IPS-NIHi11 (cell line): Measurements from ENCODE around the gene ZNF710.
A peak's percentile ranks its signal among the peaks of the same experiment; 100 is the strongest.

Experiments used
- DNase-seq: peaks from one replicate; pipeline ENCODE4 v3.0.0; 2012; ENCODE audit warnings: mixed read lengths, low spot score

ZNF710 gene

DNA sequence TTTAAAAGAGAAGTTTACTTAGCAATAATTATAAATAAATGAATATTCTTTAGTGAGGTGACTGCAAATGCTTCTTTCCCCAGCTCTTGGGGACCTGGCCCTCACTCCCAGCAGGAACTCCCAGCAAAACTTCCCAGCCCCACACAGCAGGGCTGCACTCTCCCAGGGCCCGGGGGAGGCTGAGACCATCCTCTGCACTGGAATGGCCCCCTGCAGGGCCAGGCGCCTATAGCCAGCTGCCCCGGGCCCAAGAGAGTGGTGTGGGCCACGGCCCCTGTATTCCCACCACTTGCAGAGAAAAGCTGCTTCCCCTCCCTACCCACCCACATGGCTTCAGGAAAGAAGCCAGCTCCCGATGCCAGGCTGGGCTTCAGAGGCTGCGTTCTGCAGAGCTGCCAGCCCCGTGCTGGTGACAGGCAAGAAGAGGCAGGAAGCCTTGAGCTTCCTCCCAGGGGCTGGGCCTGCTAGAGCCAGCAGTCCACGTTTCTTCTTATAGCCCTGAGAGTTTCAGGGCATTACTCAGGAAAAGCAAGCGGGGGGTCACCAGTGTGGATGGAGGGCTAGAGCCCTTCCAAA lies 81.1 kb downstream of the ZNF710 start:
- DNase-seq: peak; percentile 53

GRCh38 chr15:90083419-90083818 lies 82.3 kb downstream of the ZNF710 start:
- no peak for DNase-seq

DNA sequence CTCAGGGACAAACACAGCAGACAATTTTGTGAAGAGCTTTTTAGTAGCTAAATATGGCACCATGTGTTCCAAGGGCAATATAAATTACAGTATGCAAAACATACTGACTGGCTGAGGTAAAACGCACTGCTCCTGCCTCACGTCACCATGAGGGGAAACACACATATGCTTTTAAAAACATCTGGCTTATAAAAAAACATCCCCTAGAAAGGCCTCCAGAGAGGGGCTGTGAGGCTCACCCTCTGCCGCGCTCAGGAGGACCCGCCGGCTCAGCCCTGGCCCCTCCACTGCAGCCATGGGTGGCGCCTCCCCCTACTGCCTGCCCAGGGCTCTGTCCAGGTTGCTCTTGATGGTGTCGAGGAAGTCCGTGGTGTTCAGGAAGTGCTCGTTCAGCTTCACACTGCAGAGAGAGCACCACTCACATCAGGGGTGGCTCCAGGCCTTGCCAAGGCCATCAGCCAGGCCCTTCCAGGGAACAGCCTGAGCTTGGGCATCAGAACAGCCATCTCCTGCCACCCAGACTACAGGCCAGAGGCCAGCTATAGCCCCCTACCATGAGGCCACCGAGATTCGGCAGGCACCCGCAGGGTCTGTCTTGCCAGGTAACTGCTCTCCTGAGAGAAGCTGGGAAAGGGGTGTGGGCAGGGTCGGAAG lies 83.0 kb downstream of the ZNF710 start:
- DNase-seq: no peak

DNA sequence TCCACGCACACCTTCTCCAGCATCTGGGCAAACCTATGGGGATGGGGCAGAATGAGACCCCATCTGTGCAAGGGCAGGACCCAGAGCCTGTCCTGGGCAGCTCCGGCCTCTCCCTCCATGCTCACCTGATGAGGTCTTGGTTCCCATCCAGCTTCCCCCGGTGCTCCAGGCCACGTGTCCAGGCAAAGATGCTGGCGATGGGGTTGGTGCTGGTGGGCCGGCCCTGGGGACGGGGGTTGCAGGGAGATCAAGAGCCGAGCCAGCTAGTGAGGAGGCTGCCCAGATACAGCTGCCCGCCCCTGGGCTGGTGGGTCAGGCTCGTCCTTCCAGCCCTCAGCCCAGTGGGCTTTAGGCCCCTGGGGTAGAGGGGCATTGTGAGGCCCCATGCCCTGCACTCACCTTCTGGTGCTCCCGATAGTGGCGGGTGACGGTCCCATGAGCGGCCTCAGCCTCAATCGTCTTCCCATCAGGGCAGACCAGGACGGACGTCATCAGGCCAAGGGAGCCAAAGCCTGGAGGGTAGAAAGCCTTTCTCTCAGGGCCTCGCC lies 83.8 kb downstream of the ZNF710 start:
- no peak for DNase-seq

DNA sequence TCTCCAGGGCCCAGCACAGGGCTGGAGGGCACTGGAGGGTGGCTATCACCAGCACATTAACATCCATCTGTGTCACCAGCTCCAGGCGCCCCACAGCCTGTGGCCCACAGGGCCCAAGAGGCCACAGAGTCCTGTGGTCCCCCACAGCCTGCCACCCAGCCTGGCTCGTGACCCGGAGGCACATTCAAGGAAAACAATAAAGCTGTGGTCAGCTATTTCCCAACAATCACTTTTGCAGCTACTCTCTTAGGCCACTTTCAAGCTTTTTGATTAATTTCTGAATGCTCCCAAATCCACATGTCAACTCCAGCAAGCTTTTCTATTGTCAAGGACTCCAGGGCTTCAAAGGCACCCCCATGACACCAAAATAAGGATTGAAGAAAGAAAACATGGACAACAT lies 84.4 kb downstream of the ZNF710 start:
- no peak for DNase-seq

GRCh38 chr15:90086868-90087268 lies 85.7 kb downstream of the ZNF710 start:
- peak; percentile 67 for DNase-seq

GRCh38 chr15:90087454-90088154 lies 86.5 kb downstream of the ZNF710 start:
- DNase-seq: peak; percentile 80

DNA sequence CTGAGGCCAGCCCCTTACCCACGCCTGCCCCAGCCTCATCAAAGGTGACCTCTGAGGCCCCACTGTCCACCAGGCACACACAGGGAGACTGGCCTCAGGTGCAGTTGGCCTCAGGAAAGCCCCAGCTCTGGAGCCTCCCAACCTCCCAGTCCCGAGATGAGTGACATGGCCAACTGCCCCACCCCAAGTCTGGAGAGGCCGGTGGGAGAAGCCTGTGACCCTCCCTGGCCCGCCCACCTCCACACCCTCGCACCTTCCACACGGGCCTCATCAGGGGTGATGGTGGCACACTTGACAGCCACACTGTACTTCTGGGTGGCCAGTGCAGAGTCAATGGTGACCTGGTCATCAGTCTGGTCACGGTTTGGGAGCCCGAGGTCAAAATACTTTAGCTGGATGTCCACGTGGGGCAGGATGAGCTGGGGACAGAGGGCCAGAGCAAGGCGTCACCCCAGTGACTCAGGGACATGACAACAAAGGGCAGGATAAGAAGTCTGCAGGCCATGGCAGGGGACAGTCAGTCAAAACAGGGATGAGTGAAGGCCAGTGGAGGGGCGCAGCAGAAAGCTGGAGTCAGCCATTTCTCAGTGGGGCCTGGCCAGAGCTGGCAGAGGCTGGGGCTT lies 89.2 kb downstream of the ZNF710 start:
- no peak for DNase-seq

- no peak for DNase-seq
Measured at GRCh38 chr15:90091156-90091931, 90.2 kb downstream of the ZNF710 start.

GRCh38 chr15:90095521-90095959 lies 94.4 kb downstream of the ZNF710 start:
- peak; percentile 31 for DNase-seq

DNA sequence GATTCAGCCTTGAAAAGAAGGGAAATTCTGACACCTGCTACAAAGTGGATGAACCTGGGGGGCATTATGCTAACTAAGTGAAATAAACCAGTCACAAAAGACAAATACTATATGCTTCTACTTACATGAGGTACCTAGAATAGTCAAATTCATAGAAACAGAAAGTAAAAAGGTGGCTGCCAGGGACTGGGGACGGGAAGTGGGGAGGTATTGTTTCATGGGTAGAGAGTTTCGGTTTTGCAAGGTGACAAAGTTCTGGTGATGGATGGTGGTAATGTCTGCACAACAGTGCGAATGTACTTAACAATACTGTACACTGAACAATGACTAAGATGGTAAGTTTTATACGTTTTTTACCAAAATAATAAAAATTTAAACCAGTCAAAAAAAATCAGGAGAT lies 96.4 kb downstream of the ZNF710 start:
- no peak for DNase-seq

GRCh38 chr15:90099072-90099867 lies 98.1 kb downstream of the ZNF710 start:
- no peak for DNase-seq

DNA sequence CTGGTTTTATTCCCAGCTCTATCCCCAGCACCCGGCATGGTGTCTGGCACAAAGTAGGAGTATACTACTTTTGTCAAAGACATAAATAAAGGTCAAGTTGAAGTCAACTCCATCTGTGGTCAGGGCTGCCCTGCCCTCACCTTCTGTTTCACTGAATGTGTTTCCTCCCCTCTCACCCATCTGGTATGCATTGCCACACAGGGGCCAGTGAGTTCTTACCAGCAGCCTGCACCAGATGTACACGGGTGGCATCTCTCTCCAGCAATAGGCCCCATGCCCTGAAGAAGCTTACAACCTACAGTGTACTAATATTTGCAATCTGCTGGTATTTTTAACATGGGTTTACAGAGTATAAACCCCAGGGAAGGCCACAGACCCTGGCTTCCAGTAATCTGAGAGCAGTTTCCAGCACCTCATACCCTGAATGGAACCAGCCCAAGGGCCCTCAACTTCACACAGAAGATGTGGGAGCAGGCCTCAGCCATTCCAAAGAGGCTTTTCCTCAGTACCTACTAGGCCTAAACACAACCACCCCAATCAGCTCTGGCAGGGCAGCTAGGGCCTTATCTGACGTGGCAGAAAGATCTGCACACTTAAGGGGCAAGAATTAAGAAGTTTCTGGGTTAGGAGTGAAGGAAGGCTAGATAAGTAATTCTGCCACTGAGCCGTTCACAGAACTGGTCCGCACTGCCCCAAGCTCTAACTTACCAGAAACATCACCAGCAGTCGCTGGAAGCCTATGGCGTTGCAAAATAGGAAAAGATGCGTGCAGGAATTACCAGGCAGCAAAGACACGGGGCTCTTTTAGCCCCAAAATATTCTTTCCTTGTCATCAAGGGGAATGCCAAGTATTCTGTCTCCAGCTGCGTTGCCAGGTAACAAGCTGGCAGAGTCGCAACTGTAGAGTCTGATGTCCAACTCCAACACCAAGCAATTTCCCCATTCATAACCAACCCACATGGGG lies 99.0 kb downstream of the ZNF710 start:
- DNase-seq: no peak

DNA sequence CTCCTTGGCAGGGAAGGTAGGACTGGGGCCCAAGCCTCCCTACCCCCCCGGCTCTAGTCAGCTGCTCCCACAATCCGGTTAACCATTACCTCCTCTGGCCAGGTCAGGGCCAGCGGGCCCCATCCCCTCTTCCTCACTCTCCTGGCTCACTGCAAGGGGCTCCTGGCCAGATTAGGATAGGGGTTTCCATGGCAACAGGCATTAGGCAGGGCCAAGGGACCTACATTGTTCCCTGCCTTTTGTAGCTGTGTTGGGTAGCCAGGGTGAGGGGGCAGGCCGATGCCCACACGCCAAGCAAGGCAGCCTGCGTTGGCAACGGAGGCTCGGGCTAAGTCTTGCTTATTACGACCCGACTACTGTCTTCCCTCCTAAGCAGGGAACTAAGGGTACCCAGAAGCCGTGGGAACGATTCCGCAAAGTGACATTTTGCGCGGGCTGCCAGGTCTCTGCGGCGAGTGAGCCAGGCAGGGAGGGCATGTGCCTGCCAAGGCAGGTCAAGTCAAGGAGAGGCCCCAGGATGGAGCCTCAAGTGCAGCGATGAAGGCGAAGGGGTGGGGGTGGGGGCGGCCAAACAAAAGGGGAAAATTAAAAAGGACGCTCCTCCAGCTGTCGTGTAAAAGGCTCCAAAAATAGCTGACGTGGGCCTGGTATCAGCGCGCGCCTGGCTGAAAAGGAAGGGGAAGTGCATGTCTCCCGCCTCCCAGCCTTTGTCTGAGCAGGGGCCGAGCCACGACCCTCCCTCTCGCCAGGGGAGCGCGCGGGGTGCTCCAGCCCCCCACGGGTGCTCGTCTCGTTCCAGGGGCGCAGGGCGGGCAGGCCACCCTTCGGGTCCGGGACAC lies 100.2 kb downstream of the ZNF710 start:
- DNase-seq: peak; percentile 70

DNA sequence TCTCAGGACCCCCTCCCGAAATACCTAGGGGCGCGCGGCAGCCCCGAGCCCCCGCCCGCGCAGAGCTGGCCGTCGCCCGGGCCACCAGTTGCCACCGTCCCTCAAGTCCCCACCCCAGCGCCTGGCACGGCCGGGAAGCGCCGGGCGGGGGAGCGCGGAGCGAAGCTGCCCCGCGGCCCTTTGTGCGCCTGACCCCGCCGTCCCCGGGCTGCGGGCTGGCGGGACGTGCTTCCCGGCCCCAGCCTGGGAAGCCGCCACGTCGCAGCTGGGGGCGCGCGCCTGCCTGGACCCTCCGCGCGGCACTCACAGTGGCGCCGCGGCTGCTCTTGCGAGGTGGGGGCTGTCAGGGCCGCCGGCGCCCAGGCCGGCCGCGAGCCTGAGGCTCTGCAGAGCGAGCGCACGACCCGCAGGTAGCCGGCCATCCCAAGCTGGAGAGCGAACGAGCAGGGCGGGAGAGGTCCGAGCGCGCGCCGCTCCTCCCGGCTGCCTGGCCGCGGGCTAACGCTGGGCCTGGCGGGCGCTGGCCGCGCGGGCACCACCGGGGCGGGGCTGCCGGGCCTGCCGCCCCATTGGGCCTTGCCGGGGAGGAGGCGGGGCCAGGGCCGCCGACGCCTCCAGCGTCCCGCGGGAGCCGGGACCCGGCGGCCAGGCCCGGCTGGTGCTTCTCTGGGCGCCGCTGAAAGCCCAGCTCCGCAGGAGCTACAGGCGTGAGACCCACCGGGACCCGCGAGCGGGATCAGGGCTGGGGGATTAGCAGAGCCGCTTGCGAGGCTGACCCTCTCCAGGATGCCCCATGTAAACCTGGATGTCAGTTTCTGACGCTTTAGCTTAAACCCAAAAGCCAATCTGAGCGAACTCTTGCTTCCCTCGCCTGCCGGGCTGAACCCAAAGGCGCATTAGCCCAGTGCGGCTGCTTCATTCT lies 101.1 kb downstream of the ZNF710 start, which contains the start of gene IDH2:
Gene IDH2 (minus strand): TSS at position 500 of the 922 bp plus-strand sequence. CDS start 78 bp downstream, at position 422.
- peak; percentile 98 for DNase-seq

- DNase-seq: no peak
Measured at GRCh38 chr15:90103701-90104329, 102.7 kb downstream of the ZNF710 start.

DNA sequence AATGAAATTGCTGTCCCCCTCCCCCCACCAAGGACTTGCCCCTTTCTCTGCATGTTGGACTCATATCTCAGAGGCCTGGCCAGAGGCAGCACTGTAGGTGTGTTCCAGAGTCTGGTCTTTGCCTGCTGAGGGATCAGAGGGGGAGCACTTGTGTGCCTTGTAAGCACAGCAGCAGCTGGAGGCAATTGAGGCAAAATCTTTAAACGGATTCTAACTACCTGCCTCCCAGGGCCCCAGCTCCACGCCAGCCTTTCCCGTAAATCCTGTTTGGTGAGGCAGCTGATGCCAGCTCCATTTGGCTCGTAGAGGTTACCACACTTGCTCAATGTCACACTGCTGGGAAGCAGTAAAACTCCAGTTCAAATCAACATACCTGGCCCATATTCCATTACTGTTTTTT lies 103.4 kb downstream of the ZNF710 start:
- DNase-seq: no peak
